Measurements from ENCODE around the gene MAPK8.

The MAPK8 gene

GRCh38 chr10:48468866-48469511, 162.5 kb downstream of the MAPK8 start:
- peaks cover 17% of the 10 kb centered on the region for H3K27me3 Mint-ChIP-seq
- intact Hi-C loops (cut with micrococcal nuclease) = no loop called here

DNA sequence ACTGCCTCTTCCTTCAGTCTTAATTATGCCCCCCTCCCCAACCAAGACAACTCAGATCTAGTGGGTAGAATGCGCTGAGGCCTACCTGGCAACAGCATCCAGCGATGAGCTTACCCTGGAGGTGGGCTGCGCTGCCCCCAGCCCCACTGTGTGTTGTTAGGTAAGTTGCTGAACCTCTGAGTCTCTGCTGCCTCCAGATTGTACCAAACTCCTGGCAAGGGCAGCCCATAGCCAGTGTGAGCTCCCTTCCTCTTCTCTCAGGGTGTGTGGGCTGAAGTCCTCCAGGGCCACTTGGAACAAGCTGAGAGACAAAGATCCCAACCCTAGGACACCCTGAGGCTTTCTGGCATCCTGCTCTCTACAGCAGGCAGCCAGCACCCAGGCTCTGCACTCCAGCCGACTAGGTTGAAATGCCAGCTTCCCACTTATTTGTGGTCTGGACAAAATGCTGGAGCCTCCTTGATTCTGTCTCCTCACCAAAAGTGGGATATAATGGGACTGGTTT, 163.1 kb downstream of the MAPK8 start:
- Mint-ChIP-seq H3K4me1 (ENCODE audit: low read depth) (peaks cover 21% of the 10 kb centered on the region), H3K27ac (no peak overlapping the region), H3K9me3 (no peaks in the 10 kb centered on the region), H3K36me3 (ENCODE audit: low read depth) (peaks cover 6% of the 10 kb centered on the region), H3K4me3 (no peak overlapping the region), H3K27me3 (peaks cover 14% of the 10 kb centered on the region)
- intact Hi-C loops (cut with micrococcal nuclease) = no loop called here

More at GRCh38 chr10:48468866-48469511, 162.5 kb downstream of the MAPK8 start:
- Mint-ChIP-seq H3K4me1 (ENCODE audit: low read depth) (peaks cover 24% of the 10 kb centered on the region), H3K4me3 (no peak overlapping the region), H3K27ac (no peak overlapping the region), H3K9me3 (no peaks in the 10 kb centered on the region), H3K36me3 (ENCODE audit: low read depth) (peaks cover 6% of the 10 kb centered on the region)

GRCh38 chr10:48470115-48470892, 163.8 kb downstream of the MAPK8 start:
- peaks cover 28% of the 10 kb centered on the region for H3K4me1 Mint-ChIP-seq (ENCODE audit: low read depth)
- no peak overlapping the region for H3K27ac Mint-ChIP-seq
- peaks cover 9% of the 10 kb centered on the region for H3K27me3 Mint-ChIP-seq
- no peak overlapping the region for H3K4me3 Mint-ChIP-seq
- H3K36me3 Mint-ChIP-seq (ENCODE audit: low read depth) = peaks cover 6% of the 10 kb centered on the region
- intact Hi-C loops (cut with micrococcal nuclease) = no loop called here
- H3K9me3 Mint-ChIP-seq = no peaks in the 10 kb centered on the region

GRCh38 chr10:48470893-48471805, 164.7 kb downstream of the MAPK8 start:
- Mint-ChIP-seq H3K36me3 (ENCODE audit: low read depth) (peaks cover 13% of the 10 kb centered on the region), H3K4me3 (no peak overlapping the region), H3K4me1 (ENCODE audit: low read depth) (peaks cover 37% of the 10 kb centered on the region), H3K9me3 (no peaks in the 10 kb centered on the region), H3K27ac (no peak overlapping the region), H3K27me3 (peaks cover 7% of the 10 kb centered on the region)
- intact Hi-C loops (cut with micrococcal nuclease) = no loop called here

DNA sequence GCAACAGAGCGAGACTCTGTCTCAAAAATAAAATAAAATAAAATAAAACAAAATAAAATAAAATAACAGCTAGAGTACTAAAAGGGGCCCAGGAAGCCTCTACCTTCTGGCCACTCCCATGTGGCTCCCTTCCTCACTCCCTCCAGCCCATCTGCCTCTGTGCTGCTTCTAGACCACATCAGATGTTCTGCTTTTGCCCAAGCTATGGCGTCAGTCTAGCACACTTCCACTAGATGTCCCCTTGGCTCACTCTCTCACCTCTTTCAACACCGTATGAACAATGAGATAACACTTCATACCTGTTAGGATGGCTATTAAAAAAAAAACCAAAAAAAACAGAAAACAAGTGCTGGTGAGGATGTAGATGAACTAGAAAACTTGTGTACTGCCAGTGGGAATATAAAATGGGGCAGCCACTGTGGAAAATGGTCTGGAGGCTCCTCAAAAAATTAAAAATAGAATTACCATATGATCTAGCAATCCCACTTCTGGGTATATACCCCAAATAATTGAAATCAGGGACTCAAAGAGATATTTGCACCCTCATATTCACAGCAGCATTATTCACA, 166.1 kb downstream of the MAPK8 start:
- Mint-ChIP-seq H3K27me3 (peaks cover 7% of the 10 kb centered on the region), H3K9me3 (no peaks in the 10 kb centered on the region), H3K27ac (no peak overlapping the region), H3K4me3 (no peak overlapping the region), H3K36me3 (ENCODE audit: low read depth) (peaks cover 13% of the 10 kb centered on the region), H3K4me1 (ENCODE audit: low read depth) (peaks cover 47% of the 10 kb centered on the region)
- intact Hi-C loops (cut with micrococcal nuclease) = no loop called here

GRCh38 chr10:48473704-48474103, 167.2 kb downstream of the MAPK8 start:
- Mint-ChIP-seq H3K4me1 (ENCODE audit: low read depth) (peaks cover 43% of the 10 kb centered on the region), H3K27me3 (peaks cover 7% of the 10 kb centered on the region), H3K4me3 (no peak overlapping the region), H3K36me3 (ENCODE audit: low read depth) (peaks cover 21% of the 10 kb centered on the region), H3K27ac (no peak overlapping the region), H3K9me3 (no peaks in the 10 kb centered on the region)
- intact Hi-C loops (cut with micrococcal nuclease) = no loop called here

GRCh38 chr10:48474765-48475365, 168.4 kb downstream of the MAPK8 start:
- H3K27ac Mint-ChIP-seq = no peak overlapping the region
- H3K4me1 Mint-ChIP-seq (ENCODE audit: low read depth) = peaks cover 44% of the 10 kb centered on the region
- peaks cover 28% of the 10 kb centered on the region for H3K36me3 Mint-ChIP-seq (ENCODE audit: low read depth)
- peaks cover 7% of the 10 kb centered on the region for H3K27me3 Mint-ChIP-seq
- intact Hi-C loops (cut with micrococcal nuclease) = no loop called here
- H3K9me3 Mint-ChIP-seq = no peaks in the 10 kb centered on the region
- H3K4me3 Mint-ChIP-seq = no peak overlapping the region

DNA sequence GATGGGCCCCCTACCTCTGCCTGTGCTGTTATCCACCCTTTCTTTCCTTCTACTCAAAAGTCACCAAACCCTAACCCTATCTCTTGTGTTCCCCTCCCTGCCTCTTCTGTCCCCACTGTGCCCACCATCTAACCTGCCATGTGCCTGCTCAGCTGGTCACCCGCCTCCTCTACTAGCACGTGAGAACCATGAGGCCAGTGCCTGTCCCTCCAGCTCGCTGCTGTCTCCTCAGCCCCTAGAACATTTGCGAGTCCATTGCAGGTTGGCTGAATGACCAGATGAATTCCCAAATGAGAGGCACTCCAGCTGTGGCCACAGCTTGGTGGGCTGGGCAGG, 169.4 kb downstream of the MAPK8 start:
- Mint-ChIP-seq H3K27ac (no peak overlapping the region), H3K4me1 (ENCODE audit: low read depth) (peaks cover 44% of the 10 kb centered on the region), H3K36me3 (ENCODE audit: low read depth) (peaks cover 29% of the 10 kb centered on the region), H3K27me3 (peaks cover 12% of the 10 kb centered on the region), H3K9me3 (no peaks in the 10 kb centered on the region), H3K4me3 (no peak overlapping the region)
- intact Hi-C loops (cut with micrococcal nuclease) = no loop called here

- Mint-ChIP-seq H3K4me1 (ENCODE audit: low read depth) (peaks cover 48% of the 10 kb centered on the region), H3K27me3 (peaks cover 13% of the 10 kb centered on the region), H3K4me3 (no peak overlapping the region), H3K27ac (no peak overlapping the region), H3K9me3 (no peaks in the 10 kb centered on the region), H3K36me3 (ENCODE audit: low read depth) (peaks cover 31% of the 10 kb centered on the region)
- intact Hi-C loops (cut with micrococcal nuclease) = no loop called here
These were observed 170.0 kb downstream of the MAPK8 start for GRCh38 chr10:48476279-48476982.

GRCh38 chr10:48477141-48477540, 170.7 kb downstream of the MAPK8 start:
- Mint-ChIP-seq H3K4me3 (no peak overlapping the region), H3K36me3 (ENCODE audit: low read depth) (peaks cover 27% of the 10 kb centered on the region), H3K4me1 (ENCODE audit: low read depth) (peaks cover 48% of the 10 kb centered on the region), H3K27ac (no peak overlapping the region), H3K9me3 (no peaks in the 10 kb centered on the region), H3K27me3 (peaks cover 13% of the 10 kb centered on the region)
- intact Hi-C loops (cut with micrococcal nuclease) = no loop called here

DNA sequence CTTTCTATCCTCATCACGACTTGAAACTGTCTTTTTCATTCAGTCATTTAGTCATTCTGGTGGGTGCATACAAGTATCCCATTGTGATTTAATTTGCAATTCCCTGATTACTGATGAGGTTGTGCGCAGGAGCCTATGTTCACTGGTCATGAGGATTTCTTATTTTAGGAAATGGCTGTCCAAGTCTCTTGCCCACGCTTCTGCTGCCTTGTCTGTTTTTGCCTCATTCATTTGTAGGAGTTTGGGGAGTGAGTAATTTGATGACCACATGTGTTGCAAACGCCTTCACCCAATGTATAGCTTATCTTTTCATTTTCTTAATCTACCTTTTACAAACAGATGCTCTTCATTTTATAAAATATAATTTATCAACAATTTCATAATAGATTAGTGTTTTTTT, 171.1 kb downstream of the MAPK8 start:
- H3K4me3 Mint-ChIP-seq = no peak overlapping the region
- peaks cover 13% of the 10 kb centered on the region for H3K27me3 Mint-ChIP-seq
- peaks cover 27% of the 10 kb centered on the region for H3K36me3 Mint-ChIP-seq (ENCODE audit: low read depth)
- no peak overlapping the region for H3K27ac Mint-ChIP-seq
- H3K9me3 Mint-ChIP-seq = no peaks in the 10 kb centered on the region
- peaks cover 48% of the 10 kb centered on the region for H3K4me1 Mint-ChIP-seq (ENCODE audit: low read depth)
- intact Hi-C loops (cut with micrococcal nuclease) = no loop called here

DNA sequence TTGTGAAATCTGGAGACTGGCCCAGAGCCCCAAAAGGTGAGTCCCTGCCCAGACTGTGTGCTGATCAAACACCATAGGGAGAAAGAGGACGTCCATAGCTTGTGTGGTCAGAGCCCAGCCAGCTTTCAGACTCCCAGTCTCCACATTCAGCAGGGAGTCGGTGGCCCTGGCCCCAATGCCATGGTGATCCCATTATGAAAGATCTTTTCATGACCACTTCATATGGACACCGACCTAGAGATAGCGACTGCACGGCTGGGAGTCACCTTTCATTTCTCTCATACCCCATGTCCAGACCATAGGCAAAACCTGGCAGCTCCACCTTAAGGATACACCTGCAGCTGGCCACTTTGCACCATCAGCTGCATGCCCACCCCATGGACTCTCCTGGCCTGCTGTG, 172.0 kb downstream of the MAPK8 start:
- Mint-ChIP-seq H3K27me3 (peaks cover 13% of the 10 kb centered on the region), H3K27ac (no peak overlapping the region), H3K4me1 (ENCODE audit: low read depth) (peaks cover 48% of the 10 kb centered on the region), H3K4me3 (no peak overlapping the region), H3K9me3 (no peaks in the 10 kb centered on the region), H3K36me3 (ENCODE audit: low read depth) (peaks cover 27% of the 10 kb centered on the region)
- intact Hi-C loops (cut with micrococcal nuclease) = no loop called here

All from dendritic cell treated with granulocyte-macrophage colony-stimulating factor and Interleukin-4, amounts not matched to agents 40 ng/mL and 50 ng/mL, for 4 days (primary cell).